ENCODE measurements around the gene TRMT11. TPM values are rescaled to one million over a fixed set of nuclear protein-coding genes. Genes with fewer than 3 reads are reported as not detected.

The TRMT11 gene
- polyA plus RNA-seq, 1 experiment = 27.3 TPM

DNA sequence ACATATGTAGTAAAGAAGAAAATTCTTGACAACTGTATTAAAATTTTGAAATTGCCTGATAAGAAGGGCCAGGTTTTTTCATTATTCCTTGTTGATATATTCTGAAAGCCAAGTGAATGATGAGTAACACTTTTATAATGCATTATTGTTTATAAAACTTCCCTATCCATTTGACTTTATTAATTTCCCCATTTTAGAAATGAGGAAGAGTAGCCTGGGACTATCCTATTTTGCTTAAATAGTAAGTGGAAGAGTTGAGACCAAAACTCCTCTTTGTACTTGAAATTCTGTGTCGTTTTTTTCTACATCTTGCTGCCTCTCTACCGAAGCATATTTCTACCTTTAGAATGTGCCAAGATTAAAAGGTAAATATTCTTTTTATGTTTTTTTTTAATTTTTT, 39.7 kb downstream of the TRMT11 start:
- DNase-seq (ENCODE audit: low read depth, low spot score) = no peak
- POLR2A ChIA-PET = no interaction called here

DNA sequence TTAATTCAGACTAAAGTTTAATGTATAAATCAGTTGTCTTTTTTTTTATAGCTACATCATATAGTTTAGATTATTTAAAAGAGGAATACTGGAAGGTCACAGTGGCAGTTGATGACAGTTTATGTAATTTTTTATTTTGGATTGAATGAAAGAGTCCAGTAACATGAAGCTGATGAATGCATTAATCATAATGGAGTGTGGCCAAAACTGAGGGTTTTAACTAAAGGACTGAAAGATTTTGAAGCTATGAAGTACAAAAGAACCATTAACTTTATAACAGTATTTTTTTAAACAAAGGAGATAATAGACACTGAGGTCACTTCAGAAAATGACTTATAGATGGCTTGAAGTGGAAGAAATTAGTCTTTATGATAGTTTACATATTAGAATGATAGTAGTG, 41.3 kb downstream of the TRMT11 start:
- no peaks in the 10 kb centered on the region for H3K27me3 ChIP-seq (ENCODE audit: control insufficient read depth, insufficient read depth, low read length)
- POLR2A ChIA-PET = no interaction called here
- no peak for DNase-seq (ENCODE audit: low read depth, low spot score)
- H3K27ac ChIP-seq (ENCODE audit: low read depth, low read length) = no peak overlapping the region
- TF ChIP-seq, protein P1, sequence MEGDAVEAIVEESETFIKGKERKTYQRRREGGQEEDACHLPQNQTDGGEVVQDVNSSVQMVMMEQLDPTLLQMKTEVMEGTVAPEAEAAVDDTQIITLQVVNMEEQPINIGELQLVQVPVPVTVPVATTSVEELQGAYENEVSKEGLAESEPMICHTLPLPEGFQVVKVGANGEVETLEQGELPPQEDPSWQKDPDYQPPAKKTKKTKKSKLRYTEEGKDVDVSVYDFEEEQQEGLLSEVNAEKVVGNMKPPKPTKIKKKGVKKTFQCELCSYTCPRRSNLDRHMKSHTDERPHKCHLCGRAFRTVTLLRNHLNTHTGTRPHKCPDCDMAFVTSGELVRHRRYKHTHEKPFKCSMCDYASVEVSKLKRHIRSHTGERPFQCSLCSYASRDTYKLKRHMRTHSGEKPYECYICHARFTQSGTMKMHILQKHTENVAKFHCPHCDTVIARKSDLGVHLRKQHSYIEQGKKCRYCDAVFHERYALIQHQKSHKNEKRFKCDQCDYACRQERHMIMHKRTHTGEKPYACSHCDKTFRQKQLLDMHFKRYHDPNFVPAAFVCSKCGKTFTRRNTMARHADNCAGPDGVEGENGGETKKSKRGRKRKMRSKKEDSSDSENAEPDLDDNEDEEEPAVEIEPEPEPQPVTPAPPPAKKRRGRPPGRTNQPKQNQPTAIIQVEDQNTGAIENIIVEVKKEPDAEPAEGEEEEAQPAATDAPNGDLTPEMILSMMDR (IDR thresholded peaks at IDR 0.05; ENCODE audit: low read depth, low read length) = no peak
- CTCF ChIA-PET = interaction anchor here (0.5 to 0.6 kb wide), 2 partner anchors 64 to 165 kb away, joined by 3 to 5 read pairs; no protein-coding TSS in a partner anchor
- H3K9me3 ChIP-seq (ENCODE audit: control insufficient read depth, insufficient read depth, low read length) = no peaks in the 10 kb centered on the region; the same call in 1 of the 2 replicates
- H3K4me3 ChIP-seq (ENCODE audit: low read depth, low read length) = no peak overlapping the region

More for the DNA sequence above, 39.7 kb downstream of the TRMT11 start:
- TF ChIP-seq, protein P1 (IDR thresholded peaks at IDR 0.05; ENCODE audit: low read depth, low read length) = no peak
- H3K9me3 ChIP-seq (ENCODE audit: control insufficient read depth, insufficient read depth, low read length) = no peaks in the 10 kb centered on the region; the same call in 1 of the 2 replicates
- CTCF ChIA-PET = no interaction called here
- H3K4me3 ChIP-seq (ENCODE audit: low read depth, low read length) = no peak overlapping the region
- no peak overlapping the region for H3K27ac ChIP-seq (ENCODE audit: low read depth, low read length)
- H3K27me3 ChIP-seq (ENCODE audit: control insufficient read depth, insufficient read depth, low read length) = no peaks in the 10 kb centered on the region

DNA sequence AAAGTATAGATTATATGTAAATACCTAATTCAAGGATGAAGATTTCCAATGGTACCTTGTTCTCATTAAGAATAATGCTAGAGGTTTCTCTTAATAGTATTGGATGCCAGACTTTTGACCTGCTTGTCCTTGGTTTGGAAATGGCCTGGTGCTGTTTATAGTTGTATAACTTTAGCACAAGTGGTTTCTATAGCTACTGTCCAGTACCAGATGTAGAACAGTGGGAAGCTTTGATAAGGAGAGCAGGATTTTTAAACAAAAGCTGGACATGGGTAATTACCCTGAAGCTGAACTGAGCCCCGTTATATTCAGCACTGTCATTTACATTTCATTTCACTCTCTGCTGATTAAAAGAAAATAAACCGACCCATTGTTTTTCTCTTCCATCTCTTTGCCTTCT, 43.7 kb downstream of the TRMT11 start:
- no peaks in the 10 kb centered on the region for H3K9me3 ChIP-seq (ENCODE audit: control insufficient read depth, insufficient read depth, low read length)
- TF ChIP-seq, protein P1 (IDR thresholded peaks at IDR 0.05; ENCODE audit: low read depth, low read length) = no peak
- H3K4me3 ChIP-seq (ENCODE audit: low read depth, low read length) = no peak overlapping the region
- CTCF ChIA-PET = interaction anchor here (1.4 kb wide), 1 partner anchor 35 kb away, joined by 3 read pairs; no protein-coding TSS in a partner anchor
- DNase-seq (ENCODE audit: low read depth, low spot score) = peak; percentile 8
- H3K27ac ChIP-seq (ENCODE audit: low read depth, low read length) = no peak overlapping the region
- POLR2A ChIA-PET = no interaction called here
- H3K27me3 ChIP-seq (ENCODE audit: control insufficient read depth, insufficient read depth, low read length) = no peaks in the 10 kb centered on the region

DNA sequence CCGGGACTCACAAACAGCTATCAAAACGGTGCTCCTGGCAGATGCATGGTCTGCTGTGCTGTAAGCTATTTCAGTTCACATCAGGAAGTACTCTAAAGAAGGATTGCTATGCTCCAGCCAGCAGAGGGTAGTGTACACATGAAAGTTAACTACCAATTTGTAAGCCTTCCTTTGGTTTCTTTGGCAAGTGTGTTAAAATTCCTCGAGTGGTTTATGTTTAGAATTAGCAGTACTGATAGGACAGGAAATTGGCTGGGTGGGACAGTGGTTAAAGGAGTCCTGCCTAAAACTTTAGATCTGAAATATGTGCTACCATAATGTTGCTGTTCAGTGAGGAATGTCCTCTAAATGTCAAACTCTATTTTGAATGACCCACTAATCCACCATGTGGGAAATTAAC, 47.4 kb downstream of the TRMT11 start:
- POLR2A ChIA-PET = no interaction called here
- CTCF ChIA-PET = interaction anchor here (0.5 to 1.6 kb wide), 37 partner anchors 10 to 1231 kb away, joined by 3 to 10 read pairs (median 3); partner anchors contain the start of genes CENPW and TRMT11
- no peaks in the 10 kb centered on the region for H3K27me3 ChIP-seq (ENCODE audit: control insufficient read depth, insufficient read depth, low read length)
- DNase-seq (ENCODE audit: low read depth, low spot score) = peak; percentile 73
- H3K4me3 ChIP-seq (ENCODE audit: low read depth, low read length) = no peak overlapping the region
- TF ChIP-seq, protein P1 (IDR thresholded peaks at IDR 0.05; ENCODE audit: low read depth, low read length) = peak; percentile 83
- H3K27ac ChIP-seq (ENCODE audit: low read depth, low read length) = no peak overlapping the region
- no peaks in the 10 kb centered on the region for H3K9me3 ChIP-seq (ENCODE audit: control insufficient read depth, insufficient read depth, low read length)

DNA sequence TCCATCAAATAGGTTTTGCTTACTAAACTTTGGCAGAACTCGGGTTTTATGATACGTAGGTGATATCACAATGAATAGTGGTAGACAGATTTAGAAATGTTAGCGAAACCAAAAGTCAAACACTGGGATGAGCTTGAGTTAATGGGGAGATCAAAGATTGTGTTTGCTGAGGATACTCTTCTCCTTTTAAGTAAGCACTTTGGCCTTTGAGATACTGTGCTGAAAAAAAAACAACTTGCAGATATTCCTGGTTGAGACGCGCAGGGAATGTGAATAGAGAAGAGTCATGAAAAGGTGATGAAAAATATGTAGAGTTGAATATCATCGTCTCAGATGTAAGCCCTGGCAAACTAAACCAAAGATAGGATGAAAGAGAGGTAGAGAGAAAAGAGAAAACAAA, 48.3 kb downstream of the TRMT11 start:
- H3K27ac ChIP-seq (ENCODE audit: low read depth, low read length) = no peak overlapping the region
- H3K4me3 ChIP-seq (ENCODE audit: low read depth, low read length) = no peak overlapping the region
- TF ChIP-seq, protein P1 (IDR thresholded peaks at IDR 0.05; ENCODE audit: low read depth, low read length) = no peak
- H3K27me3 ChIP-seq (ENCODE audit: control insufficient read depth, insufficient read depth, low read length) = no peaks in the 10 kb centered on the region
- H3K9me3 ChIP-seq (ENCODE audit: control insufficient read depth, insufficient read depth, low read length) = no peaks in the 10 kb centered on the region
- ChIA-PET CTCF (interaction anchor here (0.6 to 1.5 kb wide), 2 partner anchors 109 to 1230 kb away, joined by 3 read pairs; no protein-coding TSS in a partner anchor), POLR2A (no interaction called here)
- DNase-seq (ENCODE audit: low read depth, low spot score) = no peak
